ENCODE results near the gene SMIM28.
"Not testable (repeated sequence)": the region's sequence is repeated elsewhere in the genome, so short reads cannot be mapped to it uniquely, and the experiment has no call there.

SMIM28 gene

GRCh38 chr6:138377844-138378243 is at the start of gene SMIM28:
Gene SMIM28 (plus strand): TSS chr6:138377905. CDS start chr6:138378073, 168 bp downstream.
- no peak for DNase-seq (ENCODE audit: low spot score)

- DNase-seq (ENCODE audit: low spot score), result no peak
These were observed 49.5 kb upstream of the SMIM28 start for GRCh38 chr6:138328210-138328609.

- DNase-seq (ENCODE audit: low spot score), result no peak
These were observed 46.9 kb upstream of the SMIM28 start for GRCh38 chr6:138330763-138331162.

GRCh38 chr6:138331444-138331843 is 46.3 kb upstream of the SMIM28 start:
- no peak for DNase-seq (ENCODE audit: low spot score)

DNA sequence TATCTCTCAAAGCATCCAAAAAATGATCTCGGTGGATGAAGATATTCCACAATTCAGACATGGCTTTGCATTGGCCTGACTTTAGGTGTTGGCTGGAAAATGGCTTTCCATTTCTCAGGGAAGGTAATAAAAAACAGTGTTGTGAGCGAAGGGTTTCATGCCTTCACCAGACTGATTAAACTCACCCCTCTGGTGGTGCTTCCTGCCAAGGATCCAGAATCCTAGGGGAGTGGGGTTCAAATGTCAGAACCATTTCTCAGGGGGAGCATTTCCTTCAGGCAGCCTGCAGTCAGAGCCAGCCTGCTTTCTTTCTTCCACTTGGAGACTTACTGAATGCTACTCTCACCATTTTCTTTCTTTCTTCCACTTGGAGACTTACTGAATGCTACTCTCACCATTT is 45.7 kb upstream of the SMIM28 start:
- DNase-seq (ENCODE audit: low spot score), result no peak

- no peak for DNase-seq (ENCODE audit: low spot score)
These were observed 43.7 kb upstream of the SMIM28 start for GRCh38 chr6:138334000-138334399.

DNA sequence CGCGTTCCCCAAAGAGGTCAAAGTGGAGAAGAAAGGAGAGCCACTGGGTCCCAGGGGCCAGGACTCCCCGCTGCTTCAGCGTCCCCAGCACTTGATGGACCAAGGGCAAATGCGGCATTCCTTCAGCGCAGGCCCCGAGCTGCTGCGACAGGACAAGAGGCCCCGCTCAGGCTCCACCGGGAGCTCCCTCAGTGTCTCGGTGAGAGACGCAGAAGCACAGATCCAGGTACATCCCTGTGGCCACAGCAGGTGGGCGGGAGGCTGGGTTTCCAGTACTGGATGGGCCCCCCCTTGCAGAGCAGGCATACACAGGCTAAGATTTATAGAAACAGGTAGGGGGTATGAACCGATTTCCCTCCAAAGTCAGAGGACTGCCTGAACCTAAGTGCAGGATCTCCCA is 42.7 kb upstream of the SMIM28 start:
- no peak for DNase-seq (ENCODE audit: low spot score)

DNA sequence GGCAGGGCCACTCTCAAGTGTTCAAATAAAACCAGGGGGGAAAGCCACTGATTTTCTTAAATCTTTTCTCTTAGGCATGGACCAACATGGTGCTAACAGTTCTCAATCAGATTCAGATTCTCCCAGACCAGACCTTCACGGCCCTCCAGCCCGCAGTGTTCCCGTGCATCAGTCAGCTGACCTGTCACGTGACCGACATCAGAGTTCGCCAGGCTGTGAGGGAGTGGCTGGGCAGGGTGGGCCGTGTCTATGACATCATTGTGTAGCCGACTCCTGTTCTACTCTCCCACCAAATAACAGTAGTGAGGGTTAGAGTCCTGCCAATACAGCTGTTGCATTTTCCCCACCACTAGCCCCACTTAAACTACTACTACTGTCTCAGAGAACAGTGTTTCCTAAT is 41.5 kb upstream of the SMIM28 start:
- DNase-seq (ENCODE audit: low spot score), result no peak

- DNase-seq (ENCODE audit: low spot score), result no peak
These were observed 40.6 kb upstream of the SMIM28 start for GRCh38 chr6:138337076-138337475.

DNA sequence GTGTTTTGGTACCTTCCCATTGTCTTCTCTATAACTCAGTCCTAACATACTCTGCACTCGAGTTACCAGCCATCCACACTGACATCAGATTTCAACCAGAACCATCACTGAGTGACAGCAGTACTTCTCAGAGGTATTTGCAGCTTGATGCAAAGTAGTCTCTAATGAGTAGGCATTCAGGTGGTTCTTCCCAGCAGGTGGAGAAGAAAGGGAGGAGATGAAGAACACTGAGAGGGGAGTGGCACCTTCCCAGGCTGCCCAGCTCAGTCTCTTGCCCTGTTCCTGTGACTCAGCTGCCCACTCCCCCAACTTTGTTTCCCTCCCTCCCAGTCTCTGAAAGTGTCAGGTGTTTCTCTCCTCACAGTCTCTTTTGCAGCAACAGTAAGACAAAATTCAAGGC is 38.7 kb upstream of the SMIM28 start:
- DNase-seq (ENCODE audit: low spot score), result no peak

GRCh38 chr6:138341176-138341575 is 36.5 kb upstream of the SMIM28 start:
- no peak for DNase-seq (ENCODE audit: low spot score)

GRCh38 chr6:138343112-138343511 is 34.6 kb upstream of the SMIM28 start:
- DNase-seq (ENCODE audit: low spot score), result no peak

DNA sequence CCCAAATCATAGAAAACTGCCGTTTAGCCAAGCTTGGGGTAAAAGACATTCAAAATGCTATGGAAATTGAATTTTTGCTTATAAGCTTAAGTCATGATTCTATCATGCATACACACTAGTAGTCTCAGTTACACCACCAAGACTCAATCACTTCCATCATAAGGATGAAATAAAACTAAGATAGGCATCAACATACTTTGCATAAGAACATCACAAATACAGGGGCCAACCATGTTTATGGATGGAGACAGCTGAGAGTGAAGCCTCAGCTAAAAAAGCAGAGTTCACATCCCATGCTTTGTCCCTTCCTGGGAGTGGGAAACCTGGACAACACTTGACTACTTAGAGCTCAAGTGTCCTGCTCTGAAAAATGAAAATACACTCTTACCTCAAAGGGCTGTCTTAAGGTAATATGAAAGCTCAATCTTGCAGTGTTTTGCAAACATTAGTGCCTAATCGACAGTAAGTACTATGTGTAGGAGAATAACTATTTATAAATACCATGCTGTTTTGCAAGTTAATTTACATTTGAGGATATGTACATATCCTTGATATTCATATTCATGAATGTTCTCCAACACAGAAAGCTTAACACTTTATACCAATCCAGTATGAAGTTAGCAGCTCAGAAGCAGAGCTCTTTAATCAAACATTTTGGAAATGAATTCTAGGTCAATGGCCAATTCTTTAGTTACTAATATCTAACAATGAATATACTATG is 32.0 kb upstream of the SMIM28 start:
- no peak for DNase-seq (ENCODE audit: low spot score)

GRCh38 chr6:138346302-138347195 is 31.2 kb upstream of the SMIM28 start:
- peak; percentile 28 for DNase-seq (ENCODE audit: low spot score)

- no peak for DNase-seq (ENCODE audit: low spot score)
These were observed 29.8 kb upstream of the SMIM28 start for GRCh38 chr6:138347864-138348263.

DNA sequence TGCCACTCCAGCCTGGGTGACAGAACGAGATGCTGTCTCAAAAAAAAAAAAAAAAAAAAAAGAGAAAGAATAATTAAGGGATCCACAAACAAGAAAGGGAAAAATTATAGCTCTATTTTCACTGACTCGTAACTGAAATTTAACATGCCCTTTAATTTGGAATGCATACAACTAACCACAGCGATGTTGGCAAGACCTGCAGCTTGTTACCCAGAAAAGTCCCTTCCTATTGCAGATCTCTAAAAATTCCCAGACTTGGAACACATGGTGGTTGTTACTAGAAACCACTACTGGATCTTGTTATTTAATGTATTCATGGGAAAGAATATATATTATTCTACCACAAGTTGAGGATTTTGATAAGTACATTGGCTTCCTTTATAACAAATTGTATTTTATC is 27.8 kb upstream of the SMIM28 start:
- DNase-seq (ENCODE audit: low spot score), result no peak

- no peak for DNase-seq (ENCODE audit: low spot score)
These were observed 19.8 kb upstream of the SMIM28 start for GRCh38 chr6:138357928-138358327.

DNA sequence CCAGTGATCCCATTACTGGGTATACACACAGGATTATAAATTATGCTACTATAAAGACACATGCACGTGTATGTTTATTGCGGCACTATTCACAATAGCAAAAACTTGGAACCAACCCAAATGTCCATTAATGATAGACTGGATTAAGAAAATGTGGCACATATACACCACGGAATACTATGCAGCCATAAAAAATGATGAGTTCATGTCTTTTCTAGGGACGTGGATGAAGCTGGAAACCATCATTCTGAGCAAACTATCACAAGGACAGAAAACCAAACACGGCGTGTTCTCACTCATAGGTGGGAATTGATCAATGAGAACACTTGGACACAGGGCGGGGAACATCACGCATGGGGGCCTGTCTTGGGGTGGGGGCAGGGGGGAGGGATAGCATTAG is 9.0 kb upstream of the SMIM28 start:
- not testable (repeated sequence) for DNase-seq (ENCODE audit: low spot score)

- DNase-seq (ENCODE audit: low spot score), result no peak
These were observed 6.9 kb upstream of the SMIM28 start for GRCh38 chr6:138370631-138371451.

- DNase-seq (ENCODE audit: low spot score), result no peak
These were observed 6.3 kb upstream of the SMIM28 start for GRCh38 chr6:138371452-138371711.

DNA sequence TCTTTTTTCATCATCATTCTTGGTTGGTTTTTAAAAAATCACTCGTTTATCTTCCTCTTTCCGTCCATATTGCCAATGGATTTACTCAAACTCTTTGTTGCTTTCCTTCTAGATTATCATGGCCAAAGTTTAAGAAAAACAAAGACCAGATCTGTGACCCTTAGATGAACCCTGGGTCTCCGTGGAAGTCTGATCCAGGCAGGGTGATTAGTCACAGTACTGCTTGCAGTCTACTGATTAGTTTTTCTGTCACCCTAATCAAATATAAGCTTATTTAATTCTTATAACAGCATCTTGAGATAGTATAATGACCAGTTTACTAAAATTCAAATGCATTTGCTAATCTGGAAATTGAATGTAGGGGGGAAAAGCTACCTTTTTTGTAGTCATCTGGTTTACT is 6.0 kb upstream of the SMIM28 start:
- DNase-seq (ENCODE audit: low spot score), result peak; percentile 38

GRCh38 chr6:138372711-138373463 is 4.8 kb upstream of the SMIM28 start:
- DNase-seq (ENCODE audit: low spot score), result peak; percentile 35
